GM18499 (cell line): ENCODE results near the gene TACR1.
"Not testable (repeated sequence)": the region's sequence is repeated elsewhere in the genome, so short reads cannot be mapped to it uniquely, and the experiment has no call there.

Experiments
- ATAC-seq: cut with Tn5 transposase; IDR thresholded peaks from one replicate; pipeline ENCODE4 v1.9.1; 2021; ENCODE audit warnings: moderate number of reproducible peaks; ENCODE audit not compliant: insufficient read depth, unreplicated experiment

TACR1 gene

GRCh38 chr2:75195076-75195691 lies 4.1 kb downstream of the TACR1 start:
- ATAC-seq = no peak

- ATAC-seq = no peak
Observed at GRCh38 chr2:75194184-75194868, 5.0 kb downstream of the TACR1 start.

- ATAC-seq = no peak
Observed at GRCh38 chr2:75192496-75192895, 6.8 kb downstream of the TACR1 start.

- no peak for ATAC-seq
Observed at GRCh38 chr2:75190271-75190990, 8.9 kb downstream of the TACR1 start.

GRCh38 chr2:75186821-75187220 lies 12.5 kb downstream of the TACR1 start:
- ATAC-seq = no peak

- no peak for ATAC-seq
Observed at GRCh38 chr2:75182606-75183005, 16.7 kb downstream of the TACR1 start.

GRCh38 chr2:75180476-75180875 lies 18.8 kb downstream of the TACR1 start:
- ATAC-seq = no peak

- no peak for ATAC-seq
Observed at GRCh38 chr2:75177427-75177826, 21.9 kb downstream of the TACR1 start.

GRCh38 chr2:75175456-75175855 lies 23.9 kb downstream of the TACR1 start:
- no peak for ATAC-seq

GRCh38 chr2:75174981-75175380 lies 24.3 kb downstream of the TACR1 start:
- no peak for ATAC-seq

GRCh38 chr2:75174519-75174918 lies 24.8 kb downstream of the TACR1 start:
- no peak for ATAC-seq

- no peak for ATAC-seq
Observed at GRCh38 chr2:75173740-75174139, 25.6 kb downstream of the TACR1 start.

GRCh38 chr2:75171423-75171822 lies 27.9 kb downstream of the TACR1 start:
- not testable (repeated sequence) for ATAC-seq

- no peak for ATAC-seq
Observed at GRCh38 chr2:75170889-75171288, 28.4 kb downstream of the TACR1 start.

- ATAC-seq = no peak
Observed at GRCh38 chr2:75168186-75168585, 31.1 kb downstream of the TACR1 start.

- no peak for ATAC-seq
Observed at GRCh38 chr2:75166491-75166890, 32.8 kb downstream of the TACR1 start.

GRCh38 chr2:75162897-75163296 lies 36.4 kb downstream of the TACR1 start:
- ATAC-seq = no peak

- no peak for ATAC-seq
Observed at GRCh38 chr2:75162259-75162658, 37.1 kb downstream of the TACR1 start.

- ATAC-seq = no peak
Observed at GRCh38 chr2:75157435-75157834, 41.9 kb downstream of the TACR1 start.

- ATAC-seq = no peak
Observed at GRCh38 chr2:75155115-75155514, 44.2 kb downstream of the TACR1 start.

GRCh38 chr2:75153221-75153620 lies 46.1 kb downstream of the TACR1 start:
- no peak for ATAC-seq

GRCh38 chr2:75152243-75152642 lies 47.1 kb downstream of the TACR1 start:
- ATAC-seq = not testable (repeated sequence)
